Measurements from ENCODE around the gene IGFBP4.

IGFBP4 gene

DNA sequence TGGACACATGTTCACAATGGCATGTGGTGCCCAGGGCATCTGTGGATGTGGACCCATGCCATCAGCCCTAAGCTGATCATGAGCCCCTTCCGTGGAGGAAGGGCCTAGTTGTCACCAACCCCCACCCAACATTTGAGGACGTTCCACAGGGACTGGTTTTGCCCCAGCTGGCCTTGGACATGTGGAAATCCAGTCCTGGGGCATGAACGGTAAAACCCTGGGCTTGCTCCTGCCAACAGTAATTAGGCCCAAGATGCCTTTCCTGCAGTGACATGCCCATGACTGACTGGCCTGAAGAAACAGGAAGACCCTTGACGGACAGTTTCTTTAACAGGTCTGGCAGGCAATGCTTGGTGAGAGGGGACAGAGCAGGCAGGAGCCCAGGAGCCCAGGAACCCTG lies 50.4 kb downstream of the IGFBP4 start:
- no peak for DNase-seq

- DNase-seq, result no peak
Observed at GRCh38 chr17:40495140-40495539, 51.9 kb downstream of the IGFBP4 start.

GRCh38 chr17:40496170-40496569 lies 52.9 kb downstream of the IGFBP4 start:
- no peak for DNase-seq

DNA sequence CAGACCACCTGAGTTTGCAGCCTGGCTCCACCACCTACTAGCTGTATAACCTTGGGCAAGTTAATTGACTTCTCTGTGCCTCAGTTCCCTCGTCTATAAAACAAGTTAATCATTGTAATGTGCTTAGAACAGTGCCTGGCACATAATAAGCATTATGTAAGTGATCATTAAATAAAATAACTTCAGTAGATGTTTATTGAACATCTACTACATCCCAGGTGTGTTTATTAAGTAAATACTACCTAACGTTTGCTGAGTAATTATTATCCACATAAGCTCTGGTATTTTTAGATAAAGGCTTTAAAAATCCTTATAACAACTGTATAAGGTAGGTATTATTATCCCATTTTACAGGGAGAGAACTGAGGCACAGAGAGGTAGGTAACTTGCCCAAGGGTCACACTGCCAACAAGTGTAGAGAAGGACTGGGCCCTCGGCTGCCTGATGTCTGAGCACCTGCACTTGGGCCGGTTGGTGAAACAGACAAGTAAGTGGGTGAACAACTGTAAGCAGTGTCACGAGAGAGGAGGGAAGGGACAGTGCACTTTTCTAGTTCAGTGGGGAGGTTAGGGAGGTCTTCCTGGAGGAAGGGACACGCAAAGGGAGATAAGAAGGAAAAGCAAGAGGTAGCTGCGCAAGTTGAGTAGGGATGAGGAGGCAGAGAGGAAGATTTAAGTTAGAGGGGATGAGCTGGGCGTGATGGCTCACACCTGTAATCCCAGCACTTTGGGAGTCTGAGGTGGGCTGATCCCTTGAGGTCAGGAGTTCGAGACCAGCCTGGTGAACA lies 53.6 kb downstream of the IGFBP4 start:
- DNase-seq, result no peak

- no peak for DNase-seq
Observed at GRCh38 chr17:40497695-40498094, 54.4 kb downstream of the IGFBP4 start.

DNA sequence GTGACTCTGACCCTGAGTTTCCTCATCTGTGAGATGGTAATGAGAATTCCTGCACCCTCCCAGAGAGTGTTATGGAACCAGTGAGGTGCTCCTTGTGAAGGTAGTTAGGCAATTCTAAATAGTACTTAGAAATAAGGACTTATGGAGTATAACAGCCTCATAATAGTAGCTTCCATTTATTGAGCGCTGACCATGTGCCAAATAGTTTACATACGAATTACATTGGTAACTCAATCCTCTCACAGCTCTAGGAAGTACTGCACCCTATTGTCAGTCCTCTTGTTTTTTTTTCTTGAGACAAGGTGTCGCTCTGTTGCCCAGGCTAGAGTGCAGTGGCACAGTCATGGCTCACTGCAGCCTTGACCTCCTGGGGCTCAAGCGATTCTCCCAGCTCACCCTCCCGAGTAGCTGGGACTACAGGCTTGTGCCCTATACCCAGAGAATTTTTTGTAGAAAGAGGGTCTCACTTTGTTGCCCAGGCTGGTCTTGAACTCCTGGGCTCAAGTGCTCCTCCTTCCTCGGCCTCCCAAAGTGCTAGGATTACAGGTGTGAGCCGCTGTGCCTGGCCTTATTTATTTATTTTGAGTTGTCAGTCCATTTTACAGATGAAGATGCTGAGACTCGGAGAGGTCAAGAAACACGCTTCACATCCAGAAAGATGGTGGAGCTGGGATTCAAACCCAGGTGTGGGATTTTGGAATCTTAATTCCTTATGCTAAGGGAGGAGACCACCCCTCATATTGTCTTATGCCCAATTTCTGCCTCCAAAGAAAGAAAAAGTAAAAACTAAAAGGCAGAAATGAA lies 55.2 kb downstream of the IGFBP4 start:
- no peak for DNase-seq

DNA sequence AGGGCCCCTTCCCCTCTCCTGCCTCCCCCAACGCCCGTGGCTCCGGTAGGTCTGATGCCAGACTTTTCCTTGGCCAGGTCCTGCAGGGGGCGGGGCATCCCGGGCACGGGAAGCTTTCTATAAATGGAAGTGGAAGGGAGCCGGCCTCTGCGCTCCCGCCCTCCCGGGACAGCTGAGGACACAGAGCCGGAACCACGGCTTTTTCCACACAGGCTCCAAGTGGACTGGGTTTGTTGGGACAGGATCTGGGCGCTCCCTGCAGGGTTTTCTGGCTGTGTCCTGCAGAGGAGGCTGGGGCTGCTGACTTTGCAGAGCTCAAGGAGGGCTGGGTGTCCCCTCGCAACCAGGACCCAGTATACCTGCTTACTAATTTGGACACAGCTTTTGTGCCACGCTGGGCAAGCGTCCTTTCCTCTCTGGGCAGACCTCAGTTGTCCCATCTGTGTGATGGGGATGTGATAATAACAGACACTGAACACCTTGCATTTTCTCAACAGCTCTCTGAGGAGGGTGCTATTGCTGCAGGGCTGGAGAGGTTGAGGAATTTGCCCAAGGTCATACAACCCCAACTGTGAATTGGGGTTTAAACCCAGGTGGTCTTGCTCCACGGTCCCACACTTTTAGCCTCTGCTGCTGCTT lies 56.4 kb downstream of the IGFBP4 start:
- DNase-seq, result no peak

GRCh38 chr17:40500190-40500589 lies 56.9 kb downstream of the IGFBP4 start:
- DNase-seq, result no peak

DNA sequence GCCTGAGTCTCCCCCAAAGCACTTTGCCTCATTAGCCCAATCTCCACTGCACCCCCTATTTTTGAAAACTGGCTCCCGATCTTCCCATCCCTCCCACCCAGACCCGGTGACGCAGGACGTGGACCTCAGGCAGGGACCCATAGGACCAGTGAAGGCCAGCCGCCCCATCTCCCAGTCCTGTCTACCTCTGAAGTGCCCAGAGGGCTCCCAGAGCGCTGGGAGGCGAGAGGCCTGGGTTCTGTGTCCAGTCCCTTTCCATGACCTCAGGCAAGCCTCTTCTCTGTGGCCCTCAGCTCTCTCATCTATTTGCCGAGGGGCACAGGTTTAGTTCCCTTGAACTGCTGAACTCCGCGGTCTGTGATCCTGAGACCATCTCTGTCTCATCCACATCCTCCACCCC lies 57.5 kb downstream of the IGFBP4 start:
- DNase-seq, result no peak

DNA sequence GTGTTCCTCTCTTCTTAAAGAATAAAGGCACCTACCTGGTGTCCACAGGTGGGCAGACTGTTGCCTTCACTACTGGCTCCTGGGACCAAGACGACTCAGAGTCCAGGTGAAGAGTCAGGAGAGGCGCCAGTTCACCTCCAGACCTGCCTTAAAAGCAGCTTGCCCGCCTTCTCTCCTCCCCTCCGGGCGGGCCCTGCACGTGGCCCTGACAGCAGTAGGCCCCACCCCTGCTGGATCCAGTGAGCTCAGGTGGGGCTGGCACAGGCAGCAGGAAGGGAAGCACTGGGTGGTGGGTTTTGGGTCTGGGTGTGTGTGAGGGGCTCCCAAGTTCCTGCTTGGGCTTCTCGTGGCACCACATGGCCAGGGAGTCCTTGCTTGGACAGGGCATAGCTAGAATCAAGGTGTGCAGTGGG lies 58.3 kb downstream of the IGFBP4 start, which contains the start of gene TNS4:
Gene TNS4 (minus strand): TSS at position 125 of the 413 bp plus-strand sequence. CDS start 5,198 bp downstream, outside the sequence.
- no peak for DNase-seq

GRCh38 chr17:40502716-40503115 lies 59.5 kb downstream of the IGFBP4 start:
- no peak for DNase-seq

GRCh38 chr17:40503154-40503553 lies 59.9 kb downstream of the IGFBP4 start:
- DNase-seq, result no peak

GRCh38 chr17:40506786-40507185 lies 63.5 kb downstream of the IGFBP4 start:
- no peak for DNase-seq
